K562 (cell line): ENCODE measurements around the gene VDAC2. TPM values are rescaled to one million over a fixed set of nuclear protein-coding genes. Genes with fewer than 3 reads are reported as not detected.
A peak's percentile ranks its signal among the peaks of the same experiment; 100 is the strongest.

Source experiments
- CAMTA2 ChIP-seq: fragments of 250-450 bp; sonication (Bioruptor Pico); conservative IDR thresholded peaks from 2 replicates; pipeline ENCODE4 v1.5.1; 2022
- ETS1 ChIP-seq: conservative IDR thresholded peaks from 2 replicates; pipeline ENCODE4 v1.6.1; 2011; ENCODE audit warnings: low read depth, mild to moderate bottlenecking, low read length; ENCODE audit not compliant: control insufficient read depth
- HCFC1 ChIP-seq: IDR thresholded peaks from 2 replicates; pipeline ENCODE4 v1.6.1; 2012; ENCODE audit warnings: low read depth, low read length, improper control_type of control experiment
- HEY1 ChIP-seq: fragments of 250-450 bp; sonication (Bioruptor Pico); IDR thresholded peaks from 2 replicates; pipeline ENCODE4 v1.5.0; 2020; ENCODE audit warnings: mild to moderate bottlenecking, moderate library complexity, borderline replicate concordance
- ILF3 ChIP-seq: fragments of 450-650 bp; IDR thresholded peaks from 2 replicates; pipeline ENCODE4 v1.6.1; 2018; ENCODE audit warnings: antibody characterized with exemption, mild to moderate bottlenecking, moderate library complexity, borderline replicate concordance
- MAFG ChIP-seq: fragments of 450-650 bp; conservative IDR thresholded peaks from 2 replicates; pipeline ENCODE4 v1.6.1; 2016; ENCODE audit warnings: missing genetic modification characterization, missing compliant biosample characterization
- MNT ChIP-seq, 2 experiments: fragments of 450-650 bp; conservative IDR thresholded peaks; 2 replicates each; pipeline ENCODE4 v1.6.1; 2017; ENCODE audit warnings: mild to moderate bottlenecking in 2 of 2, moderate library complexity in 2 of 2
- MTA1 ChIP-seq: fragments of 450-650 bp; IDR thresholded peaks from 2 replicates; pipeline ENCODE4 v1.6.1; 2017; ENCODE audit warnings: borderline replicate concordance
- MXI1 ChIP-seq: IDR thresholded peaks from 2 replicates; pipeline ENCODE4 v1.6.1; 2011; ENCODE audit warnings: low read depth, mild to moderate bottlenecking, improper control_type of control experiment, low read length
- NELFE ChIP-seq: IDR thresholded peaks from 2 replicates; pipeline ENCODE4 v1.6.1; 2011; ENCODE audit warnings: mild to moderate bottlenecking; ENCODE audit not compliant: insufficient read depth, insufficient read length
- PKNOX1 ChIP-seq: fragments of 450-650 bp; IDR thresholded peaks from 2 replicates; pipeline ENCODE4 v1.6.1; 2016
- POLR3A ChIP-seq: IDR thresholded peaks from 2 replicates; pipeline ENCODE4 v1.6.1; 2011; ENCODE audit warnings: borderline replicate concordance, mild to moderate bottlenecking, moderate library complexity; ENCODE audit not compliant: insufficient read length, insufficient read depth; ENCODE audit errors: extremely low read depth
- TARDBP ChIP-seq: fragments of 450-650 bp; IDR thresholded peaks from 2 replicates; pipeline ENCODE4 v1.6.1; 2016
- ZBTB8A ChIP-seq: fragments of 450-650 bp; IDR thresholded peaks from 2 replicates; pipeline ENCODE4 v1.6.1; 2018; ENCODE audit warnings: mild to moderate bottlenecking, moderate library complexity; ENCODE audit not compliant: partially characterized antibody
- ZNF174 ChIP-seq: fragments of 250-450 bp; sonication (Bioruptor Pico); IDR thresholded peaks from 2 replicates; pipeline ENCODE4 v1.4.0; 2020; ENCODE audit warnings: mild to moderate bottlenecking
- ZNF263 ChIP-seq: sonication (generic); formaldehyde crosslinking; IDR thresholded peaks from 2 replicates; pipeline ENCODE4 v1.8.0; 2022; ENCODE audit warnings: mild to moderate bottlenecking, missing genetic modification reagents, borderline replicate concordance
- ZNF277 ChIP-seq: fragments of 250-450 bp; sonication (Bioruptor Pico); IDR thresholded peaks from 2 replicates; pipeline ENCODE4 v1.8.0; 2022; ENCODE audit warnings: inconsistent platforms, mild to moderate bottlenecking, moderate library complexity, borderline replicate concordance
- ZNF347 ChIP-seq: fragments of 450-650 bp; formaldehyde crosslinking; IDR thresholded peaks from 2 replicates; pipeline ENCODE4 v1.4.0; 2020; ENCODE audit warnings: low read depth, mild to moderate bottlenecking, moderate library complexity
- ZNF518B ChIP-seq: fragments of 250-450 bp; sonication (Bioruptor Pico); IDR thresholded peaks from 2 replicates; pipeline ENCODE4 v1.5.0; 2021; ENCODE audit warnings: mild to moderate bottlenecking, moderate library complexity
- ZNF766 ChIP-seq: fragments of 200-800 bp; sonication (Bioruptor generic); conservative IDR thresholded peaks from 2 replicates; pipeline ENCODE4 v1.6.1; 2016; ENCODE audit warnings: missing genetic modification characterization, missing compliant biosample characterization
- polyA plus RNA-seq, 8 experiments: library from polyadenylated mRNA; depleted of rRNA in 4 of 8; stranded (reverse) in 5 of 8; unstranded in 3 of 8; fragments of >200 nt; fragmentation: Nextera tagmentation in 2 of 8; fragmentation: Illumina TruSeq in 1 of 8; extraction: Ambion mirVana in 2 of 8; extraction: Trizol in 1 of 8; gene quantifications; 2 replicates each; pipeline versions ENCODE4 v1.2.1 to v1.2.3, GENCODE V29; 2011 to 2014; ENCODE audit warnings: inconsistent platforms in 1 of 8, missing spikeins in 1 of 8
- total RNA-seq, 7 experiments: library from RNA; depleted of rRNA in 6 of 7; stranded (reverse); fragments of >200 nt in 6 of 7; fragmentation: Illumina TruSeq in 2 of 7; extraction: Trizol in 2 of 7; gene quantifications; 2 replicates each; pipeline versions ENCODE4 v1.2.1 to v1.2.3, GENCODE V29; 2011 to 2021; ENCODE audit warnings: low replicate concordance in 1 of 7

VDAC2 gene
- total and polyA plus RNA-seq, 9 of the 15 experiments (the other 6 are each of a cell fraction or from before 2014, with no cell fraction given), result 139 to 450 (median 250) TPM

- TF ChIP-seq MNT (conservative IDR thresholded peaks at IDR 0.05), result no peak; a peak in 1 of 4 replicates
- no peak for TF ChIP-seq ILF3
- TF ChIP-seq ZNF518B (CRISPR knock-in tag), result no peak
- TF ChIP-seq NELFE, result no peak
- no peak for TF ChIP-seq MAFG (tag)
- TF ChIP-seq PKNOX1, result no peak
- TF ChIP-seq ZBTB8A, result no peak
- TF ChIP-seq ZNF263, result peak; percentile 48; the same call in 1 of the 2 replicates
- no peak for TF ChIP-seq ZNF174 (CRISPR knock-in tag)
- no peak for TF ChIP-seq ZNF766
- TF ChIP-seq HEY1 (CRISPR knock-in tag), result no peak
- TF ChIP-seq TARDBP, result no peak
- no peak for TF ChIP-seq CAMTA2 (CRISPR knock-in tag)
- TF ChIP-seq ZNF347 (CRISPR knock-in tag), result no peak
- TF ChIP-seq HCFC1, result no peak
- no peak for TF ChIP-seq POLR3A
- 0 out of 2 replicates have a peak, but pooled peaks have one; percentile 39 for TF ChIP-seq MXI1
- TF ChIP-seq ZNF277, result no peak
- no peak for TF ChIP-seq ETS1
- no peak for TF ChIP-seq MTA1
Measured at GRCh38 chr10:75211007-75211691, 553 bp downstream of the VDAC2 start (continued).
